DMS79 (cell line): ENCODE measurements around the gene FADS6.
A peak's percentile ranks its signal among the peaks of the same experiment; 100 is the strongest.
"Not testable (repeated sequence)": the region's sequence is repeated elsewhere in the genome, so short reads cannot be mapped to it uniquely, and the experiment has no call there.

Source experiments
- DNase-seq: peaks from one replicate; lab custom pipeline; 2025; lab: John Stamatoyannopoulos, UW

FADS6 gene

DNA sequence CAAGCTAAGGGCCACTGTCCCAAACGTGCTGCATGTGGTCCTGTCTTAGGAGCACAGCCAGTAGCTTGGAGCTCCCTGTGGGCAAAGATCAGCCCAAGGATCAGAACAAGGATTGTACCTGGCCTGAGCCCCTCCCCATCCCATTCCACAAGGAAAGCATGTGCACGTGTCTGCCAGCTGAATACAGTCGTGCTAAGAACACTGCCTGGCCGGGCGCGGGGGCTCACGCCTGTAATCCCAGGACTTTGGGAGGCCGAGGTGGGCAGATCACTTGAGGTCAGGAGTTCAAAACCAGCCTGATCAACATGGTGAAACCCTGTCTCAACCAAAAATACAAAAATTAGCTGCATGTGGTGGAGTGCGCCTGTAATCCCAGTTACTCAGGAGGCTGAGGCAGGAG lies 23.4 kb downstream of the FADS6 start:
- DNase-seq = not testable (repeated sequence)

DNA sequence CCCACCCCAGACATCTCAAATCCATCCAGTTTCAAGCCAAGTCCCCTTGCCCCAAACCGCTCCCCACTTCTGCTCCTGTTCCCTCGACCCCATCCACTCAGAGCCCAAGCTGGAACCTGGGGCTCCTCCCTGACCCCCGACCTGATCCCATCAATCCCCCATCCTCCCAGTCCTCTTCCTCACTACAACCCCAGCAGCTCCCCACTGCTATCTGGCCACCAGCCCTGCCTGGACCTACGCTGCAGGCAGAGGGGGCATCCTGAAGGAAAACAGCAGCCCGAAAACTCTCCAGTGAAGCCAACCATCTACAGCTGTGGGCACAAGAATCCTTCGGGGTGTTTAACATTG lies 24.6 kb downstream of the FADS6 start:
- DNase-seq = no peak

DNA sequence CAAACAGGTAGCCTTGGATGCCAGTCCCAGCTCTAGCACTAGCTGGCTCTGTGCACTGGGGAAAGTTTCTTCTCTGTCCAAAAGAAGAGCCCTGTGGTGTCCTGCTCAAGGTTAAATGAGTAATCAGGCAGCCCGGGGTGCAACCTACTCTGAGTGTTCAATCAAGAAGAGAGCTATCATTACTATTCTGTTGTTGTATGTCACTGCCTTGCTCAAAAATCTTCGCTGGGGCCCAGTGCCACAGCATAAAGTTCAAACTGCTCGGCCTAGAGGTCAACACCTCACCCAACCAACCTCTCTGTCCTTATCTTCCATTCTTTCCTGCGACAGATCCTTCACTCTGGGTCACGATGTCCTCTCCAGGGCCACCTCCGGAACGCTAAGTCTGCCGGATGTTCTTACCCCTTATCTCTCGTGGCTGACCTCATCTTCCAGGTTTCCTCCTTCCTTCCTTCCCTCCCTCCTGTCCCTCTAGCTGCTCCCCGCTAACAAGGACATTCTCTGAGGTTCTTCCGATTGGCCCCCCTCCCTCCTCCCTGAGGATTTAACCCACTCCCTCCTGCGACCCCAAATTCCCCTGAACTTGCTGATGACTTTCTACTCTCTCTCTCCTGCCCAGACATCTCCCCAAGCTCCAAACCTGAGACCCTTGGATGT lies 25.1 kb downstream of the FADS6 start:
- DNase-seq = no peak

DNA sequence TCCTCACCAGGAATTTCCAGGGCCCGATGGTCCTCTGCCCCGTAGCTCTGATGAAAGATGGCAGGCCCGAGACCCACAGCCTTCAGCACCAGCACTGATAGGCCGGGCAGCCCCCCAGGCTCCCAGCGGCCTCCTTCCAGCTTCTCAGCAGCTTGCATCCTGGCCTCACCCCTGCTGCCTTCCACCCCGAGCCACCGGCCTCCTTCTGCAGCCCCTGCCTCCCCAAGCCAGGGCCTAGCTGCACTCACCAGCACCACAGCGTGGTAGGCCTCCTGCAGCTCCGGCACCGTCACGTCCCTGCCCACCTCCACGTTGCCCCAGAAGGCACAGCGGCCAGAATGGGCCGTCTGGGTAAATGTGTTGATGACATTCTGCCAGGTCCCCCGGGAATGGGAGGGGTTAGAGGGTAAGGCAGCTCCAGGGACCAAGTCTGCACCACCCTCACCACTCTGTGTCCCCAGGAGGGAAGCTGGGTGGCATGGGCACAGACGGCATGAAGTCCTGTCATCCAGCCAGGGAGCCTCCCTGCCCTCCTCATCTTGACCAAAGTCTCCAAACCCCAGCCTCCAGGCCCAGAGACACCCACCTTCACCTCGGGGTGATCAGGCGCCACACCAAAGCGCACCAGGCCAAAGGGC lies 27.1 kb downstream of the FADS6 start:
- DNase-seq = no peak

DNA sequence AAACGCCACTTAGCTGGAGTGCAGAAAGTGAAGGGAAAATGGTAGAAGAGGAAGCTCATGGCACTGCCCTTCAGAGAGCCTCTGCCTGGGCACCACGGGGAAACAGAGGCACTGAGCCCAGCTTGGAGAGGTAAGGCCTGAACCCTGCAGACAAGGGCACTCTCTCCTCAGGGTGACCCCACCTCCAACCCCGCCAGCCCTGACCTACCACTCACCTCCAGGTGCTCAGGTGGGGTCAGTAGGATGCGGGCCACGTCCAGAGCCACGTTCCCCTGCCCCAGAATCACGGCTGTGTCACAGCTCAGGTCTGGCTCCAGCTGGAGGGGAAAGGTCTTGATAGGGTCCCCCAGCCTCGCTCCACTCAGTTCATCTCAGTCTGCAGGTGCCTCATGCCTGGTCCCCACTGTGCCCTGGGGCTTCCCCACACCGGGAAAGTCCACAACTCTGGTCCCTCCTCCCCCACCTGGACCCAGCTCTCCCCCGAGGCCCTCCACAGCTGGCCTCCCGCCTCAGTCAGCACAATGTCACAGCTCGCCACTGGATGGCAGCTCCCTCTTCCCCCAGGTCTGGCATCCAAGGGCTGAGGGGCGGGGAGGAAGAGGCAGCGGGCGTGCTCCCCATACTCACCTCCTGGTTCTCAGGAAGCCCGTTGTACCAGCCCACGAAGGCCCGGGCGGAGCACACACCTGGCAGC lies 27.8 kb downstream of the FADS6 start:
- DNase-seq = no peak

DNA sequence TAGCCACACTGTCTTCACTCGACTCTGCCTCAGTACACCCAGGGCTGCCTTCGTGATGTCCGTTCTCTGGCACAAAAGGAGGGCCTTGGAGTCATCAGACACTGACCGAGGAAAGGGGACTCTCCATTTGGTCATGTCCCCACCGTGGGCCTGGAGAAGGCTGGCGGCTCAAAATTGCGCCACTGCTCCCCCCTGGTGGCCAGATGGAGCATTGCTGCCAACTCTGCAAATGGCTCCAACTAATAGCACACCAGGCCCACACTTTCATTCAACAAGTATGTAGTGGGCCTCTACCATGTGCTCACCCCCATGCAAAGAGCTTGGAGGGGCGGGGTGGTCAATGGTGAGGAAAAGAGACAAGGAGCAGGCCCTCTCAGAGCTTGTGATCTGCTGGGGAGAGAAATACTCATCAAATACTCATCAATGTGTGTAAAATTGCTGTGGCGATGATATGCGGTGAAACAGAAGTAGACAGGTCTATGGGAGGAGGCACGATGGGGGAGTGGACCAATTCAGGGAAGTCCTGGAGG lies 28.5 kb downstream of the FADS6 start:
- DNase-seq = no peak

DNA sequence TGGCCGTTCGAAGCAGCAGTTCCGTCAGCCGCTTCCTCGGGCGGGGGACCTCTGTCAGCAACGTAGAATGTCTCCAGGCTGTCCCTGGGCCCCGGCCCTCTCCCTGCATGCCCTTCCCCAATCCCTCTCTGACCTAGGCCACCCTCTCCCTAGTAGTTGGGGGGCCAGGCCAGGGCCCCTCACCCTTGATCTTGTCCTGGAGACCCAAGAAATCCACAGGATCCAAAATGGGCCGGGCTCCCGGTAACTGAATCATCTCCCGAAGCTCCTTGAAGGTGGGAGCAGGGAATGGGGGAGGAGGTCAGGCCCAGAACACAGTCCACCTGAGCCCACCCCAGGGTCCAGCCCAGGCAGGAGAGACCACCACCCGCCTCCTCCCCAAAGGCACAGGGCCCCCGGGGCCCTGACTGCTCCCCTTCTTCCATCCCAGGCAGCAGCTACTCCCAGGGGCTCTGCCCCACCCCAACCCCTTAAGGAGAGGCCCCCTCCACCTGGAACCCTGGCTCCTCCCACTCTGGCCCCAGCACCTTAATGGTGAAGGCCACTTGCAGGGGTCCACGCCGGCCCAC lies 29.1 kb downstream of the FADS6 start:
- DNase-seq = no peak

DNA sequence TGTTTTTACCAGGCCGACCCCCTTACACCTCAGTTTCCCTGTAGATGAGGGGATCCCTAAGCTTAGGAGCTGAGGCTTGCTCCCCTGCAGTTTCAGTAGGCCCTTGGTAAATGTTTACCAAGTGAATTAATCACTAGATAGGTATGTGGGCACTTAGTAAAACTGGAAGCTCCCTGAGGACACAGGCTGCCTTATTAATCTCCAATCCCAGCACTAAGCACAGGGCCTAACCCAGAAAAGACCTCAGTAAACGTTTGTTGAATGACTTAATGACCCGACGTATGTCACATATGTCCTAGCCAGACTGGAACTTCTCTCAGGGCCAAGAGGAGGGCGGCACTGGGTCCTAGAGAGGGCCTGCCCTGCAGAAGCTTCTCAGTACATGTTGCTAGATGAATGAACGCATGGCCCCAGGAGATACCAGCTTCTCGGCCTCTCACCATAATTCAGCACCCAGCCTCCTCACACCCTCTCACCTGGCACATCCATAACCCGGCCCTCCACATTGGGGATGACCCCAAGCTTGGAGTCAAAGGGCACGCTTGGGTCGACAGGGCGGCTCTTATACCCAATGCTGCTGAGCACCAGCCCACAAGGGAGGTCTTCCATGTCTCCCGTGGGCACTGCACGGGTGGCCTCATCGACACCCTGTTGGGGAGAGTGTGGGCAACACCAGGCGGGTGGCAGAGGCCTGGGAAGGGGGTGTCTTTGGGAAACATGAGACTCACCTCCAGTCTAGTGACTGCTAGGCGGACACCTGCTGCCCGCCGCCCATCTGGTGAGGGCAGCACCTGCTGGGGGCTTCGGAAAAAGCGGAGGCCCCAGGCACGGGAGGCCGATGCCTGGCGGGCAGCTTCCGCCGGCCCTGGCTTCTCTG lies 29.8 kb downstream of the FADS6 start:
- no peak for DNase-seq

DNA sequence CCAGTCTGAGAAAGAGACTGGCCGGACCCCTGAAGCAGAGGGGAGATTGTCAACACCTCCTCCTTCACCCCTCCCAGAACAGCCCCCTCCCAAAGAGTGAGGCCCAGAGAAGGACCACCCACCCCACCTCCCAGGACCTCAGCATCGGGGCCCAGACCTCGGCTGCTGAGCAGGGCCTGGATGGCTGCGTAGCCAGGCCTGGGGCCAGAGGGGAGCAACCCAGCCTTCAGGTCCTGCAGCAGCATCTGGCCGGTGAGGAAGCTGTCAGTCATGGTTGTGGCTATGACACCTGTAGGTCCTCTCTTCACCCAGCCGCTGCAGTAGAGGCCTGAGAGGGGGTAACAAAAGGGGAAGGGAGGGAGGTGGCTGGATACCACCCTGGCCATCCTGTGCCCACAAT lies 30.5 kb downstream of the FADS6 start:
- no peak for DNase-seq

DNA sequence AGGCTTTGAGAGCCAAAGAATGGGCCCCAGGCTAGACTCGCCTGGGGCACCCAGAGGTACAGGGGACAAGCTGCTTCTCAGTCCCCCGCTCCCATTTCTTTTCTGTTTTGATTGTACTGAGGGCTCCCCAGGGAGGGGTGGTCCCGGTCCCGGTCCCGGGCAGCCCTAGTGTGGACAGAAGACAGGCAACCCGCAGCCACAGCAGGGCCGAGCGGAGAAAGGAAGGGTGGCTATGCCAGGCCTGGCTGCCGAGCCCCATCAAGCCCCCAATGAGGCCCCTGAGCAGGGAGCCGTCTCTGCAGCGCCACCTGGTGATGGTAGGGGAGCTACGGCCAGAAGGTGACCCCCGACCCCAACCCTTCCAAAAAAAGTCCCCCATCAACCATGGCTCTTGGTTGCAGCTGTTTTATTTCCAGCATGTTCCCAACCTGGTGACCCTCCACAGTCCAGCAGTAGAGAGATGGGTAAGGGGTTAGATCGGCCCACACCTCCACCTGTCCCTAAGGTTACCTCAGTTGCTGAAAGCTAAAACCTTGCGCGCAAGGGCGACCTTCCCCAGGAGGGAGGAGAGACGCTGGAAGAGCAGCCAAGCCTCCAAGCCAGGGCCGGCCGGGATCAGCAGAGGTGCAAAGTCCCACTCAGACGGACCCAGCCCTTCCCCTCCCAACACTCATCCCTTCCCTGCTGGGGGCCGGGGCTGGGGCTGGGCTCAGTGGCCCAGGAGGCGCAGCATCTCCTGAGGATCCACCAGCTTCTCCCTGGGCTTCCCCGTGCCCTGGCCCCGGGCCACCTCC lies 31.1 kb downstream of the FADS6 start:
- peak; percentile 3 for DNase-seq

DNA sequence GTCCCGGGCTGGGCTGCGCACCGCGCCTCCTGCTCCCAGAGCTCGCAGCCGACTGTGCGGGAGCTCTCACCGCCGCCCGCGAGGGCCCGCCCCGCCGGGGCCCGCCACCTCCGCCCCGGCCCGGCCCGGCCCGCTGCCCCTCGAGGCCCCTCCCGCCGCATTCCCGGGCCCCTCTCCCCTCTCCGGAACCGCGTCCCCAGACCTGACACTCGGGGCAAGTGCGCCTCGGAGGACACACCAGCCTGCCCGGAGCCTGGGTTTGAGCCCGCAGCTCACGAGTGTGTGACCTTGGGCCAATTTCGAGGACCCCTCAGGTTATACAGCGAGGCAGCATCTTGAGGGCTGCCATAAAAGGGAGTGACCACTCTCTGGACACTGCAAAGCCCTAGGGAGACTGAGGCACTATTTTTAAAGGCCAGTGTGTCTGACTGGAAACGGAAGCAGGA lies 31.7 kb downstream of the FADS6 start:
- DNase-seq = no peak

DNA sequence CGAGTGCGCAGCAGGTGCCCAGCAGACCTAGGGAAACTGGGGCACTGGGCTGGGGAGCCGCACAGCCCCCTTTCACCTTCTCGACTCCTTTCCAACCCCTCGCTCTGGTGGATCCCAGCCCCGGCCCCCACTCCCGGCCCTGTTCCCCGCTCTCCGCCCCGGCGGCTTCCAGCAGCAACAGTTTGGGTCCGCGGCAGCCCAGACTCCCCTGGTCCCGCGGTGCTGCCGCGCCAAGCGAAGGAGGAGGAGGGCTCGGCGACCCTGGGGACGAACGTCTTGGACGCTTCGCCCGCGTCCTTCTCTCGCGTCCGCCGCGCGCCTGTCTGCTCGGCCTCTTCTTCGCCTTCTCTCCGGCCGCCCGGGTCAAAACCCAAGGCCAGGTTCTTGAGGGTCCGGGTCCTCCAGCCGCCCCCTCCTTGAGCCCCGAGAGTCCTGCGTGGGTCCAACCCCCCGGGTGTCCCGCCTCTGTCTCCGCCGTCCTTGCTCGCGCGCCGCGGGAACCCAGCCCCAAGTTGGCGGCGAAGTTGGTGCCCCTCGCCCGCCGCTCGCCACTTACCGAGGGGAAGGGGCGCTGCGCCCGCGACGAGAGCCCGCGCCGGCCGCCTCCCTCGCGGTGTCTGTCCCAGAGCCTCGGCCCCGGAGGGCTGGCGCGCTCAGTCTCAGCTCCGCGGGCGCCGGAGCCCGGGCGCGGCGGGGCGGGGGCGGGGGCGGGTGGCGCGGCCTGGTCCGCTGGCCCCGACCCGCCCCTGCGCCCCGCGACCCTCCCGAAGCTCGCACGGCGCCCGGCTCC lies 32.4 kb downstream of the FADS6 start:
- DNase-seq = no peak

DNA sequence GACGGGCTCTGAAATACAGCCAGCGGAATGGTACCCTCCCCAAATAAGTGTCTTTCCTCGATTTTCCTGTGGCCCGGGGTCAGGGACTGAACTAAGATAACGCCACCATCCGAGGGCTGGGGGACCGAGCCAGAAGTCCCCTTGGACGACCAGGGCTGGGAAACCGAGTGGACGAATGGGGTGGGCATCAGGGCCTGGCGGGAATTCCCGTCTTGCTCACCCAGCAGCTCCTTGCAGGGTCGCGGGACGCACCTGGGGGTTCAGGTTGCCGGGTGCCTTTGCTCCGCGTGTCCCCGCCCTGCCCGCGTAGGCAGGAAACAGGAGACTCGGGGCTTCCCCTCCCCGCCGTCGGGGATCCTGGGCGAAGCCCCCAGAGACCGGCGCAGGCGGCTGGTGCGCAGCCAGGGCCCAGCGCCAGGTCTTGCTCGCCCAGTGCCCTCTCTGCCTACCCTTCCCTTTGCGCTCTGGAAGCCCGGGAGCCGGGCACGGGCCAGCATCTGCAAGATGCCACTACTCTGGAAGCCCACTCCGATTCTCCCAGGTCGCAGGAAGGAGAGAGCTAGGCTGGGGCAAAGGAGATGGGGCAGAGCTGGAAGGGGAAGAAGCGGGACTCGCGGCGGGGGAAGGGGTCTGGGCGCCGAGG lies 33.1 kb downstream of the FADS6 start:
- DNase-seq = no peak

DNA sequence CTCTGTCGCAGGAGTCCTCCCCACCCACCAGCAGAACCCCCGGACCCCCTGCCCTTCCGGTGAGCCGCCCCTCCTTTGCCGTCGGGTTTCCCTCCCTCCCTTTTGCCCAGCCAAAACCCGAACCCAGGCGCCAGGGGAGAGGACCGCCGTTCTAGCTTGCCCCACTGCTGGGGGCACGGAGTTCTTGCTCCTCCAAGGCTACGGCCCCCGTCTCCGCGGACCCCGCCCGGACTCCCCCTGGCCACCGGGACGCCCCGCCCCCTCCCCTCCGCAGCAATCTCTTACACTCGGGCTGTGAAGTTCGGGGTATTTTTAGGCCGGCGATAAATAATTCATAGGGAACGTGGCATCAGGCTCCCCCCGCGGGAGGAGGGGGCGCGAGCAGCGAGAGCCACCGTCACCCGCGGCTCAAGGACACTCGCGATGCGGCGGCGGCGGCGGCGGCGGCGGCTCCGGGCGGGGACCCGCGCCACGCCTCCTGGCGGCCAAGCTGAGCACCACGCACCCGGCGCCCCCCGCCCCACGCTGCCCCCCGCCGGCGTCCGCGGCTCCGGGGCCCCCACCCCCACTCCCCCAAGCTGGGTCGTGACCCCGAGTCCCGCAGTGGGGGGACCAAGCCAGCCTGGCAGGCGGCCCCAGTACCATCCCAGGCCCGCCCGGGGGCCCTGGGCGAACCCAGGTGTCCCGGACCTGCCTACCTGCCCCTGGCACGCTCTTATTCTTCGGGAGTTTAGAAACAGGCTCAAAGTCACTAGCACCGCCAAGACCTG lies 33.8 kb downstream of the FADS6 start, which contains the start of gene GRIN2C:
Gene GRIN2C (minus strand): TSS at position 427 of the 770 bp plus-strand sequence. CDS start 4,793 bp downstream, outside the sequence.
- no peak for DNase-seq

DNA sequence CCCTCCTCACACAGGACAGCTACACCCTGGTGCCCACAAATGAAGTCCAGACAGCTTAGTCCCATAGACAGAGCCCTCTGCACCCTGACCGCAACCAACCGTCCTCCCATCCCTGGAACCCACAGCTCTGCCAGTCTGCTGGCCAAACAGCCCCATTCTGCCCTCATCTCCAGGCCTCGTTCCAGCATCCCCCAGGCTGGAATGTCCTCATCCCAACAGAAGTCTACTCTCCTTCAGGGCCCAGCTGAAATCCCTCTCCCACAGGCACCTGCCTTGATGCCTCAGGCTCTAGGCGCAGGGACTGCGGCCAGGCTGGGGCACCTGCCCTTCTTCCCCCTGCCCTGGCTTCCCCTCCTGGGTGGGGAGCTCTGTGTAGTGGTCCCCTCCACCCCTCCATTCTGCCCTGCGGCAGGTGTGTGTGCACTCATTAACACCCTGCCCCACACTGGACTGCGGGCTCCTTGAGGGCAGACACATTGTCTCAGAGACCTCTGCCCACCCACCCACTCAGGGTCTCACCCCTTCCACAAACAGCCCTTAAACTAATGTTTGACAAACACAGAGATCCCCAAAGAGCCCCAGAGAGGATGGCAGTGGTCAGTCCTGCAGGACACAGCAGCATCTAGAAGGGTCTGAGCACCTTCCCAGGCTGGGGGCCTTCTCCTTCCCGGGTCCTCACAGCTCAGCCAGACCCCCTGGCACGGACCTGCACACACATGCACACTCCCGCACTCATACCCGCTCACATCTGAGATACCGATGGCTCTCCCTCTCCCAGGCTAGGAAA lies 34.6 kb downstream of the FADS6 start:
- no peak for DNase-seq

DNA sequence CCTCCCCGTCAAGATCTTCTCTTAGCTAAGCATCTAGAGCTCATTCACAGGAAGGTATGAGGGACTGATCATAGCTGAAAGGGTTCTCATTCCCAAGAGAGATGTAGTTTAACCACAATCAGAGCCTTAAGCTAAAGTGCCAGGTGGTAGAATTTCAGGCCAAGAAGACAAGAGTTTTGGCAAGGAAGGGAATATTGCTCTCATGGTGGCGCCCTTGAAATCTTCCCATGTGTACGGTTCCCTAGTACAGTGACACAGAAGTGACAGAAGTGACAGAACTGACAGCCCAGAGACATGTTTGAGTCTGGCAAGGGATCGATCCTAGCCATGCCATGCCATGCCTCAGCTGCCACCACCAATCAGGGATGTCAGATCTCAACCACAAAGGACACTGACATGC lies 36.2 kb downstream of the FADS6 start:
- peak; percentile 5 for DNase-seq

DNA sequence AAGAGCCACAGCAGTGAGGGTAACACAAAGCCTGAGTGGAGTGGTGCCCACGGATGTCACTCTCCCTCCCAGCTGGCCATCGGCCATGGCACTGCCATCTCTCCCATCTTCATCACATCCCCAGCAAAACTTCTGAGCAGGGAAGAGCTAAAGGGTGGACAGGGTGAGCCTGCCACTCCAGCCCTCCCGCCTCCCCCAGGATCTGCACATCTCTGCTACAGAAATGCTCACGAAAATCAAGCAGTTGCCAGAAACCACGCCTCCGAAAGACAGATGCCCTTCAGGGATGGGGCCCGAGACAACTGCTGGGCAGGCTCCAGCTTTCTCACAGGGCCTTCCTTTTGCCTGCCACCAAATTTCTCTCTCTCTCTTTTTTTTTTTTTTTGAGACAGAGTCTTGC lies 37.3 kb downstream of the FADS6 start:
- no peak for DNase-seq

DNA sequence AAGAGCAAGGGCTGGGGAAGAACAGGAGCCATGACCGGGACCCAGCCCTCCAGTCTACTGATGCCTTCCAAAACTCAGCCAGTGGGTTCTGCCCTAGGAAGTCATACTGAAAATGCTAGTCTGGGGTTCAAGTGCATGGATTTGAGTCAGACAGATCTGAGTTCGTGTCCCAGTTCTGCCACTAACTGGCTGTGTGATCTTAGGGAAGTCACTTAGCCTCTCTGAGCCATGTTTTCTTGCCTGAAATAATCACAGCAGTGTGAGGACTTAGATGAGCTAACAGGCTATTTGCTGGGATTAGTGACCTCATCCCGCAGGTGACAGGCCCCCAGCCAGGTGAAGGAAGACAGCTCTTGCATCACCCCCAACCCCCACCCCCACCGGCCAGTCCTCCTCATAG lies 38.1 kb downstream of the FADS6 start:
- no peak for DNase-seq
